NCI-H1436 (cell line): ENCODE measurements around the gene CARD19.

ENCODE experiments used
- DNase-seq: peaks from one replicate; lab custom pipeline; 2025; lab: John Stamatoyannopoulos, UW

Gene CARD19

DNA sequence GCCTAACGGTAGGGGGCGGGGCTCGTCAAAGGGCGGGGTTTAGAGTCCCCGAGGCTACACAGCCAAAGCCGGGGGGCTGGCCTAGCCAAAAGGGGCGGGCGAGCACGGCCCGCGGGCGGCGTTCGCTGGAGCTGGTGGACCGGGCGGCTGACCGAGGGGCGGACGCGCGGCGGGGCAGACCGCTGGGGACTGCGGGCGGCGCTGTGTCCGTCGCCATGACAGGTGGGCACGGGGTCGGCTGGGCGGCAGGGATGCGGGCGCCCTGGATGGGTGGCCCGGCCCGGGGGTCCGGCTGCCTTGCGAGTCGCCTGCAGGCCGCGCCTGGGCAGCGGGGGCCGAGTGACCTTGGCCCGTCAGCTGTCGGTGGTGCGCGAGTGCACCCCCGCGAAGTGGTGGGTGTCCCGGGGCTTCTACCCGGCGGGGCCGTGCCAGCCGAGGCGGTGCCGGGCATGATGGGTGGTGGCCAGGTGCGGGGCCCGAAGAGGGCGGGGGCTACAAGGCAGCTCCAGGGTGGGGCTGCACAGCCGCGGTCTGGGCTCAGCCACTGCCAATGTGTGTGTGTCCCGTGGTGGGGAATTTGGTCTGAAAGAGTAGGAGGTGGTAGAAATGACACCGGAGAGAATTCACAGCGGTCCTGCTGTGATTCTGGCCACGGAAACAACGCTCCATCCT, at the start of gene CARD19:
Gene CARD19 (plus strand): TSS at position 87 of the 672 bp plus-strand sequence. CDS start 129 bp downstream, at position 216.
- DNase-seq: no peak

GRCh38 chr9:93048566-93049448, 47.2 kb upstream of the CARD19 start:
- no peak for DNase-seq

- no peak for DNase-seq
Measured at GRCh38 chr9:93049491-93049890, 46.5 kb upstream of the CARD19 start.

DNA sequence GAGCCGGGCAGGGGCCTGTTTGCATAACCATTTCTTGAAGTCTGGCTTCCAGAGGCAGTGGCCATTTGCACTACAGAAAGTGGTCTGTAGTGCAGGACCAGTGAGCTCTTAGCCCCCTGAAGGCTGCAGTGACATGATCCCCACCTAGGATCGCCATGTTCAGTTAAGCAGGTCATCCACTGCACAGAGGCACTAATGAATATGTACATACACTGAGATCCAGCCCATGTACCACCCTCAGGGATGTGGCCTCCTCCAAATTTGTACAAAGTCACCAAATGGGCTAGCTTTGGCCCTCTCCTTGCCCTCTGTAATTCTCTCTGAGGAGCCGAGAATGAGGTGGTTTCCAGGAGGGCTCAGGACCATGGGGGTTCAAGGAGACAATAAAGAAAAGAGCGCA, 45.8 kb upstream of the CARD19 start:
- DNase-seq: no peak

- no peak for DNase-seq
Measured at GRCh38 chr9:93051680-93052089, 44.3 kb upstream of the CARD19 start.

DNA sequence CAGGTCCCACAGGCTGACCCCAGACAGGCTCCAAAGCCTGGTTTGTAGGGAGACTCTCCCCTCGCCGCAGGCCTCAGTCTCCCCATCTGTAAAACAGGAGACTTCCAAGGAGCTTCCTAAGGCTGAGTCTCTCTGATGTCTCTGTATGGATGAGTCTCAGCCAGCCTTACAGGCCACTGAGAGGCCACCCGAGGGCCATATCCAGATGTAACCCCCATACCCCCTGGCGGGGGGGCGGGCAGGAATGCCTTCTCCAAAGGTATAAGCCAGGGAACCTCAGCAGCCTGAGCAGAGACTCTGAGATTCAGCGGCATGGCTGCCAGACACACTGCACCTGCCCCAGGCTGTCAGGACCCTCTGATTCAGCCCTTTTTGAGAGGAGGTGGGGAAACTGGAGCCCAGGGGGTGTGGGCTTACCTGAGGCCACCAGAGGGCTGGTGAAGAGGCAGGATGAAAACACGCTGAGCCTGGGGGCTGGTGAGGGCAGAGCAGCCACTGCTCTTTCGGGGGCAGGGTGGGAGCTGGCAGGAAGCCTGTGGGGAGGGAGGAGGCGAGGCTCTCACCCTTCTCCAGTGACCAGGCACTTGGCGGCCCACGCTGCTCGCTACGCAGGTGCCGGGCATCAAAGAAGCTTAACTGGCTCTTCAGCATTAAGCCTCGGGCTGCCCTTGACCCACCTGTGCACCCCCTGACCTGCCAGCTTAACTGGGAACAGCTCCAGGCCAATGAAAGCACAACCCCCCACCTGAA, 43.1 kb upstream of the CARD19 start:
- DNase-seq: no peak

DNA sequence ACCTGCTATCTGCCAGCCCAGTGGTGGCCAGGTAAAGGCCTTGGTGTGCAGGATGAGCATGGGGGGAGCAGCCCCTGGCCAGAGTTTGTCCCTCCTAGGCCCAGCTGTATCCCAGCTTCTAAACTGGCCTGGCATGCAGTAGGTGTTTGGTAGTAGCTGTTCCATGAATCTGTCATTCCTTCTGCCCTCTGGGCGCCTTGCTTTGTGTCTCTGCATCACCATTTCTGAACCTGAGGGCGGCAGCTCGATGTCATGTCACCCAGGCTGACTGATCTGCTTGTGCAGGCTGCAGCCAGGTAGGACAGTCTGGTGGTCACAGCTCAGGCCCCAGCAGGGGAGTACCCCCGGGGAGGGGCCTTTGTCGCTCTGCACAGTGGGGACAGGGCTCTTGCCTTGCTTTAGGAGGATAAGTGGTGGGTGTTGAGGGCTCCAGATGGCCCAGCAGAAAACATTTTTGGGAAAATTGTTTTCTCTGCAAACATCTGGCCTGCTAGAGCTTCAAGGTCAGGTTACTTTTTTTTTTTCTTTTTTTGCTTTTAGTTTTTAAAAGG, 42.2 kb upstream of the CARD19 start:
- no peak for DNase-seq

- no peak for DNase-seq
Measured at GRCh38 chr9:93054758-93055704, 41.0 kb upstream of the CARD19 start.

- DNase-seq: no peak
Measured at GRCh38 chr9:93057042-93057702, 38.8 kb upstream of the CARD19 start.

- DNase-seq: no peak
Measured at GRCh38 chr9:93057703-93058354, 38.2 kb upstream of the CARD19 start.

DNA sequence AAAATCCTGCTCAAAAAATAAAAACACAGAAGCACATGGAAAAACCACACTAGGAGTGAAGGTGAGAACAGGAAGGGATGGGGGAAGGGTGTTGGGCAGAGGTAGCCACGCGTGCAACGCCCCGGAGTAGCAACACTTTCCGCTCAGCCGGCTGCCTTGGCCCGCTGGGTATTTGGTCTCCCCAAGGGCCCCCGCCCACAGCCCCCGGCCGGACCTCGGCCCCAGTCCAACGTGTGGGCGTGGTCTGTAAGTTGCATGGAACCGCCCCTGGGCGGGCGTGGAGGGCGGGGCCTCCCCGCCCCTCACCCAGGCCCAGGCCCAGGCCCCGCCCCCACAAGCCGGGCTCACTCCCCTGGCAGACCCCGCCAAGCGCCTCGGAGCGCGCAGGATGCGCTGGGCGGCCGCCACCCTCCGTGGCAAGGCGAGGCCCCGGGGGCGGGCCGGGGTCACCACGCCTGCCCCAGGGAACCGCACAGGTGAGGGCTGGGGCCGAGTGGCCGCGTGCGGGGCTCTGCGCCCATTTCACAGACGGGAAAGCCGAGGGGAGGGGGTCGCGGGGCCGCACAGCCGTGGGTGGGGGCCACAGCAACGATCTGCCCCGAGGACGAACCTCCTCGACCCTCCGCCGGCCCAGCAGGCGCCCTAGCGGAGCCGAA, 37.5 kb upstream of the CARD19 start, which contains the start of gene SUSD3:
Gene SUSD3 (plus strand): TSS at position 347 of the 656 bp plus-strand sequence. CDS start 42 bp downstream, at position 389.
- DNase-seq: peak; percentile 53

GRCh38 chr9:93059011-93059714, 36.9 kb upstream of the CARD19 start:
- no peak for DNase-seq

DNA sequence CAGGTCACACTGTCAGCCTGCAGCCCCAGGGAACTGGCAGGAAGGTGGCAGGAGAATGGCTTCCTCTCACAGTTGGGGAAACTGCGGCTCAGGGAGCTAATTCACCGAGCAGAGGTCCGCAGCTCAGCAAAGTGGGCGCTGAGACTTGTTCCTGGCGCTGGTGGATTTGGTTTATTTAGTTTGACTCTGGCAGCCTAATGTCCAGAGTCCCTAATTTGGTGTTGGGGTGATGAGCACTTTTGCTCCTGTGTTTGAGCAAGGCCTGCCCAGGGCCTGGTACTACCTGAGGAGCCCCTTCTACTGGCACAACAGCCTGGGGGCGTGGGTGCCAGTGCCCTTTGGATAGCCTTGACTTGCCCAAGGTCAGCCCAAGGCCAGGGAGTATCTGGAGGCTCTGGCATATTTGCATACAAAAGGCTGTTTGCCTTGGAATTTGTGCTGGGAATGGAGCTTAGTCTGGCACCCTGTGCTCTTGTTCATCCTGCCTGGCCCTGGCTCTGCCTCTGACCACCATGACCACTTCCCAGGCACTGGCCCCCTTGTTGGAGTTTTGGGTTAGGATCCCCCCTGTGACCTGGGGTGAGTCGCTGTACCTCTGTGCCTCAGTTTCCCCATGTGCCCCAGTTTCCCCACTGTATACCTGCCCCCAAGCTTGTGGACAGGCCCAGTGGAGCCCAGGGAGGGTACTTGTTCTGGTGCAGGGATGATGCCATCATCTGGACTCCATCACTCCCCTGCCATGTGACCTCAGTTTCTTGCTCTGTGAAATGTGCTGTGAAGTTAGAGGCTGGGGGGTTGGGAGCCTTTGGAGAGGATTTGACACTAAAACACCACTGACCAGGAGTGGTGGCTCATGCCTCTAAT, 36.1 kb upstream of the CARD19 start:
- no peak for DNase-seq

GRCh38 chr9:93060746-93061259, 35.2 kb upstream of the CARD19 start:
- DNase-seq: no peak

DNA sequence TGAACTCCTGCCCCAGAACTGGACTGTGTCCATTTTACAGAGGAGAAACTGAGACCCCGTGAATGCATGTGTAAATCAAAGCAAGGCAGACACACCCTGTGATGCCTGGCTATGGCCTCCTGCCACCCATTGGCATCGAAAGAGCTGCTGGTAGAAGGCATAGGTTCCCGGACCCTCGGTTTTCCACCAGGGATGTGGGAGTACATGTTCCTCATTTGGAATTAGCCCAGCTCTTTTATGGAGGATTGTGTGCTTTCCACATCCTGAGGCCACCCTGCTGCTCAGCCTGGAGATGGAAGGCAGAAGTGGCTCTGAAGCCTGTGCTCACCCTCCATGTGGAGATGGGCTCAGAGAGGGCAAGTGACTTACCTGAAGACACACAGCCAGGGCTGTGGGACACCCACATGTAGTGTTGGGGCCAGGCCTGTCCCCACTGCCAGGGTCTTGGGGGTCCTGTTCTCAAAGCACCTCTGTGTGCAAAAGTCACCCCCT, 34.7 kb upstream of the CARD19 start:
- no peak for DNase-seq

GRCh38 chr9:93061791-93062763, 33.9 kb upstream of the CARD19 start:
- no peak for DNase-seq
